HG03521 (cell line): ENCODE measurements around the gene FAM156A.
"Not testable (repeated sequence)": the region's sequence is repeated elsewhere in the genome, so short reads cannot be mapped to it uniquely, and the experiment has no call there.

Source experiments
- ATAC-seq: cut with Tn5 transposase; IDR thresholded peaks from one replicate; pipeline ENCODE4 v1.9.1; 2021; ENCODE audit warnings: mild to moderate bottlenecking, moderate library complexity; ENCODE audit not compliant: unreplicated experiment

FAM156A gene

DNA sequence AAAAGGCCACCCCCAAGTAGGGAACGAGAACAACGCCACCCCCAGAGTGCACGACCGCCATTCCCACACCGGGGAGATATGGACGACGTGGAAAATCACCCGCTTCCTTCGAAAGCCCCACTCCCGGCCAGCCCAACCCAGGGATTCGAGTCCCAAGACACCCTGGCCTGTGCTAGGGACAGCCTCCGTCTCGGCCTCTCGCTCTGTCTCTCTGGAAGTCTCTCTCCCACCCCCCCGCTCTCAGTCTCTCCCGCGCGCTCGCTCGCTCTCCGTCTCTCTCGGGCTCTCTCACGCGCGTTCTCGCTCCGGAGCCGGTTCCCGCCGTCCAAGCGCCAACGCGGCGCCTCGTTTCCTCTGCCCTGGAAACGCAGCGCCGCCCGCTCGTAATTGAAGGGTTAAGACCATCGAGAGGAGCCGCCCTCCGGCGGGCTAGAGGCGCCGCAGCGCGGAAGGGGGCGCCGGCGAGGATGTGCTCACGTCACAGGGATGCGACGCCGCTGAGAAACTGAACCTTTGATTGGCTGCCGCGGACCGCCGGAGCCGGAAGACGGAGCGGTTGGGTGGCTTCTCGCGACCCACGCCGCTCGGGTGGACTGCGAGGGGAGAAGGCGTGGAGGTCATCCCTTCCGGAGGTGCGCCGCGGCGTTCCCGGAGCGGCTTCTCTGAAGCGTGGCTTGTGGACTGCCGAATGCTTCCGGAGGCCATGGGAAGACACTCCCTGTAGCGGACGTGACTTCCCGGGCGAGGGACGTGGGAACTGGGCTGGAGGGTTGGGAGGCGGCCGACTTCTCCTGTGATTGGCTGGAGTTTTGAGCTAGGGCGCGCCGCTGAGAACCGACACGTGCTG lies at the start of gene FAM156A:
Gene FAM156A (minus strand): TSS at position 406 of the 847 bp plus-strand sequence. CDS start 9,930 bp downstream, outside the sequence.
- peak; percentile 81 for ATAC-seq

DNA sequence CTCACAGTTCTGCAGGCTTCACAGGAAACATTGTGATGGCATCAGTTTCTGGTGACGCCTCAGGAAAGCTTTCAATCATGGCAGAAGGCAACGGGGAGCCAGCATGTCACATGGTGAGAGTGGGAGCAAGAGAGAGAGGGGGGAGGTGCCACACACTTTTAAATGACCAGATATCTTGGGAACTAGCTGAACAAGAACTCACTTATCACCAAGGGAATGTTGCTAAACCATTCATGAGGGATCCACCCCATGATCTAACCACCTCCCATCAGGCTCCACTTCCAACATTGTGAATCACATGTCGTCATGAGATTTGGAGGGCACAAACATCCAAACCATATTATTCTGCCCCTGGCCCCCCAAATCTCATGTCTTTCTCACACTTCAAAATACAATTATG lies 47.0 kb upstream of the FAM156A start:
- ATAC-seq, result no peak

DNA sequence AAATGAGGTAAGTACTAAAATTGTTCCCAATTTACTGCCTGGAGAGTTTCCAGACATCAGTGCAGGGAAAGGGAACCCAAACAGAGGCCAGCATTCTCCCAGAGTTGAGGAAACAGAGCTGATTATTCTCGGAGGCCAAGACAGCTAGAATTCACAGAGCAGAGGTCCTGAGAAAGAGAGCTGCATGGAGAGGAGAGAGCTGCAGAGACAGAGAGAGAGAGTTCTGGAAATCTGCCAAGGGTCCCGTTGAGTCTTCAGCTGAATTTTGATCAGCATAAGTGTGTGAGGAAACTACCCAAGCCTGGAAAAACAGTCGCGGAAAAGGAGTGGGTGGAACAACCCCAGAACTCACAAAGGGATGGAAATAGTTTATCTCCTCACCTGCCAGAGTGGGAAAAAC lies 46.5 kb upstream of the FAM156A start:
- no peak for ATAC-seq

GRCh38 chrX:53004038-53004437 lies 45.7 kb upstream of the FAM156A start:
- ATAC-seq, result no peak

GRCh38 chrX:53003111-53003510 lies 44.8 kb upstream of the FAM156A start:
- no peak for ATAC-seq

DNA sequence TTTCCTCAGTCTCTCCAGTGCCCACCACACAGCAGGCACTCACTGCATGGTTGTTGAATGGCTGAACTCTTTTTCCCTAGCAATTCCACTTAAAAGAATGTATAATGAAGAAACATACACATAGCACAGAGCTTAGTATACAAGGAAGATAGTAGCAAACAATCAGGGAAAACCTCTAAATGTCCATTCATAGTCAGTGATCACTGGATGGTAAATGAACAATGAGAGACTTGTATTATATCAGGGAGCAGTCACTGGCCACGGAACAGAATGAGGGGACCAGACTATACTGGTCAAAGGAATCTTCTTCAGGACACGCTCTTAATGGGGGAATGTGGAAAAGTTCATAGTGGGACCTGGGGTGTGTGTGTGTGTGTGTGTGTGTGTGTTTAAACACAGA lies 43.6 kb upstream of the FAM156A start:
- ATAC-seq, result no peak

DNA sequence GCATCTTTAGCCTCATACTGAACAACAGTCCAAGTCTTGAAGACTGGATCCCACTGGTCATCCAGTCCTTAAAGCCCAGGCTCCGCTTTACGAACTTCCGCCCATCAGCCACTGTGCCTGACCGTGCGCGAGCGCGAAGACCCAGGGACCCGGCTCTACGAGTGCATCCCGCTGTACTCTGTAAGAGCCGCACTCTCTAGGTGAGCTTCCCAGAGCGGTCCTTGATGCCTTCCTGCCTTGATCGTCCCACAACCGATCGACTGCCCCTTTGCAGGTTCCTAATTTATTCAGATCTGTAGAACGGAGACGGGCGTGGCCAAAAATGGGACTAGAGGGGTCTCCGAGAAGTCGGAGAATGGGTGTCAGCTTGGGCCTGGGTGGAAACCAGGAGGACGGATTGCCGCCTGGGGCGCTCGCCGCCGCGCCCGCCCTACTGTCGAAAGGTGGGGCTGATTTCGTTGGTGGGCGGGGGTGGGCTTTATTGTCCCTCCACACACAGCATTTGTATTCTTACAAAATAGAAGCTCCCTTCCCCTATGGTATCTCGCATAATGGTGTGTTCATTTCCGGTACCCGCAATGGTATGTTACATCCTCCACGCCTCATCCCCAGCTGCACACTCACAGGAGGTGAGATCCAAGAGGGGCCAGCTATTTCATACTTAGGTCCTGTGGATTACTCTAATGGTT lies 42.3 kb upstream of the FAM156A start:
- ATAC-seq, result no peak

- no peak for ATAC-seq
These were observed 37.6 kb upstream of the FAM156A start for GRCh38 chrX:52995987-52996331.

DNA sequence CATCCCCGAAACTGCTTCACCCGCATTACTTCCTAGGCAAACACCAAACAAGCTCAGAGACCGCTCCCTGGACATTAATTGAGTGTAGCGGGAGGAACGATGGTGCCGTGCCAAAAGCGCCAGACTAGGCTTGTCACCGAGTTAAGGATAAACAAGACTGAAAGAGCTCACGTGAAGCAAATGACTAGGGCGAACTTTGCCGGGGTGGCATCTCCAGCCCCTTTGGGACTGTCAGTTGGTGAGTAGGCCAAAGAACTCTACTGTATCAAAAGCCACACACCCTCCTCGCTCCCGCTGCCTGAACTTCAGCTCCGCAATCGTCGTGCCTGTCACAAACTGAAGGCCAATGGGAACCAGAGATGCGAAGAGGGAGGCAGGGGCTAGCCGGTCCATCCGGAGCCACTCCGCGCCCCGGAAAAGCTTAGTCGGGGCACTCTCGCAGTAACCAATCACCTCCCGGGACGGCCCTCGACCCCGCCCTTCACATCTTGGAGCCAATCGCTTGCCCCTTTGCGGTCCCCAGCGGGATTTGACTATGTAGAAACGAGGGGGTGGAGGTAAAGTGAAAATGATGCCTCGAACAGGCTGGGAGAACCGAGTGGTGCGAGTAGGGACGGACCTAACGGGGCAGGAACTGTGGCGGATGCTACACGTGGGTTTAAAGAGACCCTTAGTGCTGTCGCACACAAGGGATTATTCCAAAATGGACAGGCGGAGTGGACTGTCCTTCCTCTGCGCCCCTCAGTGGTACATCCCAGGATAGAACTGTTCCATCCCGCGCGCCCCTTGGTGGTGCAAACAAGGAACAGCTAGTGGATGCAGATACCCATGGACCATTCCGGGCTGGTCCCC lies 37.0 kb upstream of the FAM156A start:
- peak; percentile 98 for ATAC-seq

DNA sequence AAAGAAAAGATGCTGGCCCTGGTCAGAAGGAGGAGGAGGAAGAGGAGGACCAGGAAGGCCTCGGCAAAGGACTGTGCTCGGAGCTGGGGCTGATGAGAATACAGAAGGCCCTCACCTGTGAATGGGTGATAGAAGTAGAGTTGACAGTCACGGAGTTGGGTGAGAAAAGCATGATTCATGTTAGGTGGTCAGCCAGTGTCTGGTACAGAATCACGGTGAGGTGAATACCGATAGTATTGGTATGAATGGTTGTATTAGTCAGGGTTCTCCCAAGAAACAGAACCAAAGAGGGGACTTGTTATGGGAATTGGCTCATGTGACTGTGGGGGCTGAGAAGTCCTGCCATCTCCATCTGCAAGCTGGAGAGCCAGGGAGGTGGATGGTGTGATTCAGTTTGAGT lies 32.5 kb upstream of the FAM156A start:
- ATAC-seq, result no peak

GRCh38 chrX:52990011-52990631 lies 31.8 kb upstream of the FAM156A start:
- peak; percentile 77 for ATAC-seq

DNA sequence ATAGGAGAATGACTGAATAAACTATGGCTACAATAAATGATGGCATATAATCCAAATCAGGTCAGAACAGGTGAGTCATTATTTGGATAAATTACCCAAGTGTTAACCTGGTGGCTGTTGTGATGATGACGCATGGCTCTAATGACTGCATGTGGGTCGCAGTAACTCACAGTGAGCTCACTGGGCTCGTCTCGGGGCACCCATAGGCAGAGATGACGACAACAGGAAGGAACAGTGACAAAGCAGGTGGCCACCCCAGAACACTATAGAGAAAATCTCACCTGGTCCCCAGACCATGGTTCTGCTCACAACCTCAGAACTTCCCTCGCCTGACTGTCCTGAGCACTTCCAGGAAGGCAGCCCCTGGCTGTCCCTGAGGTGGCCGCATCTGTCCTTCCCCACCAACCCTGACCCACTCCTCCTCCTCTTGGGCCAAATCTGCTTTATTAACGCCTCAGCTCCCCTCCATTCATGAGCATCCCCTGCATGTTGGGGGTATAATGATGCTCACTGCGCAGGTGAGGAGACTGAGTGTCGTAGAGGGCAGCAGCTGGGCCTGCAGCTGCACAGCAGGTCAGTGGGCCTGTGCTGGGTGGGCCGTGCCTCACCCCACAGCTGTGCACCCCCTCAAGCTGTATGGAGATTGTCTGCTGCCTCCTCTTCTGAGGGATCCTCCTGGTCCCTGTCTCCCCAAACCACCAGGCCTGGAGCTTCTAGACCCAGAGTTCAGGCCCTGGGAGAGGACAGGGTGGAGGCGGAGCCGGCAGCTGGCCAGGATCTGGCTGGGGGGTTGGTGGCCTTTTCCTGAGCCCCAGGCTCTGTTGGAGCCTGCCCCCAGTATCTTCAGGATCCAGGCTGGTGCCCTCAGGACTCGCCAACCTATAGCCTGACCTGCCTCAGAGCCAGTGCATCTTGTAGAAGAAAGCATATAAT lies 30.9 kb upstream of the FAM156A start:
- ATAC-seq, result no peak

DNA sequence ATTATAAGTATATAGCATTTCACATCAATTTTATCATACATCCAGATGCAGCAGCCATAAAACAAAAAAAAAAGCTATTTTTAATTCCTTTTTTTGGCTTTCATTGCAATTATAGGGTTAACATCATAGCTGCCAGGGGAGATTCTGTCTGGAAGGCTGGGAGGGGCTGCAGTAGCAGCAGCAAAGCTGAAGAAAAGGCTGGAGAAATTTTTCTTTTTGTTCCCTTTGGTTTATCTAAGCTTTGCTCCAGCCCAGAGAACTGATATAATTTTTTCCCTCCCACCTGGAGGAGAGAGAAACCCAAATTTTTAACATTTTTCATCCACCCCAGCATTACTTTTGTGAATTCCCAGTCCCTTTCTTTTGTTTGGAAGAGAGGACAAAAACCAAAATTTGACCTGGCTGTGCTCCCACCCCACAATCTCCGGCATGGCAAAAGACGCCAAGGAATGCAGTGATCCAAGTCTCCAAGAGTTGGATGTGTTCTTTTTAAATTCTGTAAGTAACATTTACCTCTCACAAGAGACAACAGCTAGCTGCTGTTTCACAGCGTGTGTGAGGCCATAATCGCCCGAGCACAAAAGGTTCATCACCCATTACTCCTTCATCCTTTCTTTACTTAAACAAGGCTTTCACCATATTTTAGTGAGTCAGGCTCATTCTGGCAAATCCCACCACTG lies 25.1 kb upstream of the FAM156A start:
- ATAC-seq, result no peak

GRCh38 chrX:52979993-52980392 lies 21.7 kb upstream of the FAM156A start:
- ATAC-seq, result no peak

DNA sequence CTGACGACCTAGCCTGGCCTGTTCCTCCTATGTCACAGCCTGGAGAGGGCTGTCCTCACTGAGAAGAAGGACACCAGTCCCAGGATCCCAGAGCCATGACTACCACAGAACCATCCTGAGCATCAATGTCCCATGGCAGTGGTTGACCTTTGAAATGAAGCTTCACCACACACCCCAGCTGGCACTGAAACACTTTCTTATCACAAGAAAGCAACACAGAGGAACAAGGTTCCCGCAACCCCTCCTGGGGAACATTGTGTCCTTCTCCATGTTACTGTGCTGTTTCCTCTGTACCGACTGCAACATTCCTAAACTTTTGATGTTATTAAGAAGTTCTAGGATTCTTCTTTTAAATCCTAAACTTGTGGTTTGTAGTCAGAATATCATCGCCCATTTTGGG lies 21.2 kb upstream of the FAM156A start:
- no peak for ATAC-seq

- ATAC-seq, result no peak
These were observed 19.6 kb upstream of the FAM156A start for GRCh38 chrX:52977953-52978352.

DNA sequence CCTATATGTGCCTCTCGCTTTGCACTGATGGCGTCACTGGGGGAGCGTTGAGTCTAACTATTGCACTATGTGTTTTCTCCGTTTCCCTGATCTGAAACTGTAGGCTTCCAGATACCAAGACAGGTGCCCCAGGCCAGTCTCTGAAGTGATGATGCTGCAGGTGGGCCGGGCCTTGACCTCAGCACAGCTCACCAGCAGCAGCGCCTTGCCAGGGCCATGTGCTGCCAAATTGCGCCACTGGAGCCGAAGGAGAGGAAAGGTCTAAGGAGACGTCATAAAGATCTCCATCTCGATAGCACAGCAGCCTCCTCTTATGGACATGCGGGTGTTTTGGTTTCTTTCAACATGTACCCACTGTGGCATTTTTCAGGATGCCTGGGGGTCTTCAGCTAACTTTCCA lies 17.3 kb upstream of the FAM156A start:
- ATAC-seq, result not testable (repeated sequence)

GRCh38 chrX:52974336-52974992 lies 16.1 kb upstream of the FAM156A start:
- ATAC-seq, result not testable (repeated sequence)

DNA sequence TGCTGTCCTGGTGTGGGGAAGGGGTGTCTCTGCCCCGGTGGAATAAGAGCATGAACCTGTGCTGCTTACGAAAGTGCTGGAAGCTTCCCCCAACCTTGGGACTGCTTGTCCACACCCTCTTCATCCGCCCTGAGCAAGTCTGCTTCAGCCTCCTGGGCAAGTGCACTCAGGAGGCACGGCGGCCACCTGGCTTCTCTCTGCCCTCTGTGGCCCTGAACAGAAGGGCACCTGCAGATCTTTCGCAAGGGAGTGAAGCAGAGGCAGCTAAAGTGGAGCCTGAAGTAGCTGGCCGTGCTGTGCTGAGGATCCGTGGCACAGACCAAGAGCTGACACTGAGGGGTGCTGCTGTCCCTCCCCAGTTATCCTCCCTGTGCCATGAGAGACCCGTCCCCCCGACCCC lies 9.6 kb upstream of the FAM156A start:
- not testable (repeated sequence) for ATAC-seq
